Stimulated activated naive B cell treated with anti-CD40 and anti-IgM and Interleukin-4, amounts not matched to agents 10 μg/mL and 1 μg/mL and 100 μg/mL, for 72 hours (primary cell): ENCODE measurements around the gene TLNRD1.

Experiments
- ATAC-seq, 2 donors: fragments of 150-1000 bp; cut with Tn5 transposase; replicated peaks; 2 replicates each; pipeline ENCODE4 v1.10.0; 2021; ENCODE audit warnings: moderate library complexity in 1 of 2
- DNase-seq: peaks from one replicate; pipeline ENCODE4 v3.0.0; 2021
- H3K27ac Mint-ChIP-seq: one replicate; pipeline ENCODE4 v1.8.0; 2022; ENCODE audit warnings: mild to moderate bottlenecking, mixed read lengths
- H3K27me3 Mint-ChIP-seq, 2 donors: one replicate each; pipeline ENCODE4 v1.8.0; 2022; ENCODE audit warnings: mixed read lengths in 2 of 2
- H3K36me3 Mint-ChIP-seq, 2 donors: one replicate each; pipeline ENCODE4 v1.8.0; 2022; ENCODE audit warnings: mixed read lengths in 2 of 2, mild to moderate bottlenecking in 1 of 2
- H3K4me1 Mint-ChIP-seq, 2 donors: one replicate each; pipeline ENCODE4 v1.8.0; 2022; ENCODE audit warnings: mixed read lengths in 2 of 2, mild to moderate bottlenecking in 1 of 2
- H3K4me3 Mint-ChIP-seq, 2 donors: one replicate each; pipeline ENCODE4 v1.8.0; 2022; ENCODE audit warnings: mild to moderate bottlenecking in 2 of 2, mixed read lengths in 2 of 2, moderate library complexity in 1 of 2
- H3K9me3 Mint-ChIP-seq, 2 donors: one replicate each; pipeline ENCODE4 v1.8.0; 2022; ENCODE audit warnings: mixed read lengths in 2 of 2, mild to moderate bottlenecking in 1 of 2

The TLNRD1 gene

GRCh38 chr15:81054236-81054635 lies 53.5 kb downstream of the TLNRD1 start:
- ATAC-seq, result no peak
- Mint-ChIP-seq H3K4me1 (peaks cover 12 to 15% of the 10 kb centered on the region in 2 donors), H3K9me3 (no peaks in the 10 kb centered on the region), H3K27me3 (peaks cover 5 to 16% of the 10 kb centered on the region in 2 donors), H3K27ac (no peak overlapping the region), H3K4me3 (no peak overlapping the region), H3K36me3 (no peaks in the 10 kb centered on the region)
- DNase-seq, result no peak
